ENCODE data around the gene NPTX1. TPM values are rescaled to one million over a fixed set of nuclear protein-coding genes. Genes with fewer than 3 reads are reported as not detected.

NPTX1 gene, protein sequence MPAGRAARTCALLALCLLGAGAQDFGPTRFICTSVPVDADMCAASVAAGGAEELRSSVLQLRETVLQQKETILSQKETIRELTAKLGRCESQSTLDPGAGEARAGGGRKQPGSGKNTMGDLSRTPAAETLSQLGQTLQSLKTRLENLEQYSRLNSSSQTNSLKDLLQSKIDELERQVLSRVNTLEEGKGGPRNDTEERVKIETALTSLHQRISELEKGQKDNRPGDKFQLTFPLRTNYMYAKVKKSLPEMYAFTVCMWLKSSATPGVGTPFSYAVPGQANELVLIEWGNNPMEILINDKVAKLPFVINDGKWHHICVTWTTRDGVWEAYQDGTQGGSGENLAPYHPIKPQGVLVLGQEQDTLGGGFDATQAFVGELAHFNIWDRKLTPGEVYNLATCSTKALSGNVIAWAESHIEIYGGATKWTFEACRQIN
- 52.6 to 105 TPM (median 77.4 TPM) in 5 replicates for total RNA-seq (2022; extraction: Qiagen RNA extraction; ENCODE audit: low read depth)

DNA sequence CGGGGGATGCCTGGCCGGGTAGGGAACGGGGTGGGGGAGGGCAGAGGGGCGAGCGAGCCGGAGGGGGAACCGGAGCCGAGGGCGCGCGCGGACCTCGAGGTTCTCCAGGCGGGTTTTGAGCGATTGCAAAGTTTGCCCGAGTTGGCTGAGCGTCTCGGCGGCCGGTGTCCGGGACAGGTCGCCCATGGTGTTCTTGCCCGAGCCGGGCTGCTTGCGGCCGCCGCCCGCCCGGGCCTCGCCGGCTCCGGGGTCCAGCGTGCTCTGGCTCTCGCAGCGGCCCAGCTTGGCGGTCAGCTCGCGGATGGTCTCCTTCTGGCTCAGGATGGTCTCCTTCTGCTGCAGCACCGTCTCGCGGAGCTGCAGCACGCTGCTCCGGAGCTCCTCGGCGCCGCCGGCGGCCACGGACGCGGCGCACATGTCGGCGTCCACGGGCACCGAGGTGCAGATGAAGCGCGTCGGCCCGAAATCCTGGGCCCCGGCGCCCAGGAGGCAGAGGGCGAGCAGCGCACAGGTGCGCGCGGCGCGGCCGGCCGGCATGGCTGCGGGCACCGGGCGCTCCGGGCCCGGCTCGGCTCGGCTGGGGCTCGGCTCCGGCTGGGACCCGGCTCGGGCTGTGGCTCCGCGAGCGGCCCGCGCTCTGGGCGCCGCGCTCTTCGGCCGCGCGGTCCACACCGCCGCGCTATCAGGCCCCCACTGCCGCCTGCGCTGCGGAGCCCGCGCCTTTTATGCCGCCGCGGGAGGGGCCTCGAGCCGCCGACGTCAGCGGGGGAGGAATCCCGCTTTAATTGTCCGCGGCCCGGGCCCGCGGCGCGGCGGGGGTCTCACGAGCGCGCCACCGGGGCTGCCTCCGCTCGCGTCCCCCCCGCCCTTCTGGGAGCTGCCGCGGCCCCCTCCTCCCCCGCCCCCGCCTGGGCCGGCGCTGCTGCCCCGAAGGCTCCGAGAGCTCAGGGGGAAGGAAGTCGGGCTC is at the start of gene NPTX1:
TSS of gene NPTX1 (minus strand) at position 698 of the 967 bp plus-strand sequence. CDS start at position 537, 161 bp downstream.

Other genes with a start within 250 kb of the NPTX1 start
- gene RNF213, start 215.8 kb downstream of the NPTX1 start, total RNA-seq (2022; extraction: Qiagen RNA extraction; ENCODE audit: low read depth): 67.4 to 83.0 TPM (median 70.2 TPM) in 5 replicates
- gene ENDOV, start 61.4 kb downstream of the NPTX1 start, total RNA-seq (2022; extraction: Qiagen RNA extraction; ENCODE audit: low read depth): 40.9 to 53.3 TPM (median 46.5 TPM) in 5 replicates
- gene RPTOR, start 68.2 kb upstream of the NPTX1 start, total RNA-seq (2022; extraction: Qiagen RNA extraction; ENCODE audit: low read depth): 26.6 to 33.4 TPM (median 30.4 TPM) in 5 replicates